Activated CD8-positive, alpha-beta T cell treated with anti-CD3 and anti-CD28 coated beads, Interleukin-2, amount 10 ng/mL, durations not matched to agents 7 days and 5 days (primary cell): ENCODE measurements around the gene ADAM19. TPM values are rescaled to one million over a fixed set of nuclear protein-coding genes. Genes with fewer than 3 reads are reported as not detected.

Source experiments
- ATAC-seq: fragments of 150-1000 bp; cut with Tn5 transposase; one replicate; pipeline ENCODE4 v1.10.0; 2021; ENCODE audit warnings: moderate library complexity
- CTCF ChIA-PET: fragments of 350-600 bp; sonication (Branson Sonifier 250); formaldehyde crosslinking; loops from one replicate; lab custom pipeline; 2021; ENCODE audit warnings: antibody characterized with exemption; lab: Charles Lee
- POLR2A ChIA-PET: fragments of 350-600 bp; sonication (Branson Sonifier 250); formaldehyde crosslinking; loops from one replicate; lab custom pipeline; 2021; ENCODE audit warnings: antibody characterized with exemption; lab: Charles Lee
- DNase-seq: peaks from one replicate; pipeline ENCODE4 v3.0.0-alpha.2; 2020
- H3K27ac Mint-ChIP-seq: one replicate; pipeline ENCODE4 v1.8.0; 2021; ENCODE audit warnings: mild to moderate bottlenecking, mixed read lengths
- H3K27me3 Mint-ChIP-seq: one replicate; pipeline ENCODE4 v1.8.0; 2021; ENCODE audit warnings: low read depth, mixed read lengths
- H3K36me3 Mint-ChIP-seq: one replicate; pipeline ENCODE4 v1.8.0; 2021; ENCODE audit warnings: low read depth, mixed read lengths
- H3K4me1 Mint-ChIP-seq: one replicate; pipeline ENCODE4 v1.8.0; 2021; ENCODE audit warnings: low read depth, mixed read lengths
- H3K4me3 Mint-ChIP-seq: one replicate; pipeline ENCODE4 v1.8.0; 2021; ENCODE audit warnings: mild to moderate bottlenecking, mixed read lengths
- H3K9me3 Mint-ChIP-seq: one replicate; pipeline ENCODE4 v1.8.0; 2022; ENCODE audit warnings: mixed read lengths; ENCODE audit not compliant: insufficient read depth
- total RNA-seq, 2 experiments: library from RNA; stranded (reverse); gene quantifications; one replicate each; pipeline ENCODE4 v1.2.3, GENCODE V29; 2021

The ADAM19 gene
- total RNA-seq, 2 experiments from 2014 or later = 77.7 to 80.6 TPM

DNA sequence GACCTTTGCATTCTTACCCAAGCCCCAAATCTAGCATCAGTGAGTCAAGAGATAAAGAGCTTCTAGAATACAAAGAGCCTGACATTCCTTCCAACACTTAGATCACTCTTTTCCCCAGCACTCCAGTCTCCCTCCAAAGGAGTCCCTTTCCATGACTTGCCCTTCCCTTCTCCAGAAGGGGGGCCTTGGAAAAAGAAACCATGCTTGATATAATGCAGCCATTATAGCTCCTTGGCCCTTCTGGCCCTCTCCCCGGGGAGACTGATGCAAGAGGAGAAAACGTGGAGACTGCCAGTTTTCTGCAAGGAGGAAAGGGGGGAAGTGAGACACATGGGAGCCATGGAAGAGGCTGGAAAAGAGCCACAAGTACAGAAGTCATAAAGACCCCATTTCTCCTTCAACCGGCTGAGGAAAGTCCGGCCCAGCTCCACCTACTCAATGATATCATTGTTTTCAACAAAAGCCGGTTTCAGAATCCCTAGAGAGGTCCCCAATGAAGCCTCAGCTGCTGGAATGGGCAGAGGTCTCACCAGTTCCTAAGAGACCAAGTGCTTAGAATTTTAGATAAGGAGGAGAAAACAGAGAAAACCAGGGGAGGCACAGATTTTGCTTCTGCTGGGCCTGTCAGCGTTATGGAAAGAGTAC lies 29.0 kb downstream of the ADAM19 start:
- peaks cover 69% of the 10 kb centered on the region for H3K36me3 Mint-ChIP-seq
- ChIA-PET POLR2A (no interaction called here), CTCF (interaction anchor here (0.9 to 1.7 kb wide), 4 partner anchors 9 to 66 kb away, joined by 3 to 5 read pairs (median 4); no protein-coding TSS in a partner anchor)
- H3K9me3 Mint-ChIP-seq = peaks cover 4% of the 10 kb centered on the region
- DNase-seq (no peak), ATAC-seq (no peak)
- H3K27me3 Mint-ChIP-seq = no peaks in the 10 kb centered on the region
- peaks cover 96% of the 10 kb centered on the region for H3K4me1 Mint-ChIP-seq
- H3K27ac Mint-ChIP-seq = peak overlapping the region; percentile 77
- H3K4me3 Mint-ChIP-seq = no peak overlapping the region

- no peak for DNase-seq
- ChIA-PET POLR2A (no interaction called here), CTCF (interaction anchor here (0.9 to 1.7 kb wide), 4 partner anchors 10 to 67 kb away, joined by 3 to 5 read pairs (median 4); no protein-coding TSS in a partner anchor)
- Mint-ChIP-seq H3K36me3 (peaks cover 64% of the 10 kb centered on the region), H3K4me3 (peak overlapping the region; percentile 43), H3K27me3 (no peaks in the 10 kb centered on the region), H3K27ac (peak overlapping the region; percentile 77), H3K9me3 (no peaks in the 10 kb centered on the region), H3K4me1 (peaks cover 100% of the 10 kb centered on the region)
- ATAC-seq = no peak
Measured at GRCh38 chr5:157545610-157546310, 29.8 kb downstream of the ADAM19 start.

GRCh38 chr5:157544623-157544989 lies 31.0 kb downstream of the ADAM19 start:
- ChIA-PET CTCF (interaction anchor here (1.7 kb wide), 1 partner anchor 11 kb away, joined by 5 read pairs; no protein-coding TSS in a partner anchor), POLR2A (no interaction called here)
- peak overlapping the region; percentile 77 for H3K27ac Mint-ChIP-seq
- H3K4me3 Mint-ChIP-seq = peak overlapping the region; percentile 43
- no peaks in the 10 kb centered on the region for H3K27me3 Mint-ChIP-seq
- ATAC-seq (peak; percentile 48), DNase-seq (no peak)
- peaks cover 65% of the 10 kb centered on the region for H3K36me3 Mint-ChIP-seq
- H3K4me1 Mint-ChIP-seq = peaks cover 100% of the 10 kb centered on the region
- no peaks in the 10 kb centered on the region for H3K9me3 Mint-ChIP-seq

GRCh38 chr5:157543825-157544622 lies 31.6 kb downstream of the ADAM19 start:
- peaks cover 65% of the 10 kb centered on the region for H3K36me3 Mint-ChIP-seq
- ATAC-seq (peak; percentile 42), DNase-seq (peak; percentile 42)
- no peaks in the 10 kb centered on the region for H3K27me3 Mint-ChIP-seq
- POLR2A ChIA-PET = interaction anchor here (1.0 kb wide), 1 partner anchor 26 kb away, joined by 3 read pairs; no protein-coding TSS in a partner anchor
- peak overlapping the region; percentile 43 for H3K4me3 Mint-ChIP-seq
- H3K4me1 Mint-ChIP-seq = peaks cover 100% of the 10 kb centered on the region
- CTCF ChIA-PET = no interaction called here
- peak overlapping the region; percentile 77 for H3K27ac Mint-ChIP-seq
- H3K9me3 Mint-ChIP-seq = no peaks in the 10 kb centered on the region

DNA sequence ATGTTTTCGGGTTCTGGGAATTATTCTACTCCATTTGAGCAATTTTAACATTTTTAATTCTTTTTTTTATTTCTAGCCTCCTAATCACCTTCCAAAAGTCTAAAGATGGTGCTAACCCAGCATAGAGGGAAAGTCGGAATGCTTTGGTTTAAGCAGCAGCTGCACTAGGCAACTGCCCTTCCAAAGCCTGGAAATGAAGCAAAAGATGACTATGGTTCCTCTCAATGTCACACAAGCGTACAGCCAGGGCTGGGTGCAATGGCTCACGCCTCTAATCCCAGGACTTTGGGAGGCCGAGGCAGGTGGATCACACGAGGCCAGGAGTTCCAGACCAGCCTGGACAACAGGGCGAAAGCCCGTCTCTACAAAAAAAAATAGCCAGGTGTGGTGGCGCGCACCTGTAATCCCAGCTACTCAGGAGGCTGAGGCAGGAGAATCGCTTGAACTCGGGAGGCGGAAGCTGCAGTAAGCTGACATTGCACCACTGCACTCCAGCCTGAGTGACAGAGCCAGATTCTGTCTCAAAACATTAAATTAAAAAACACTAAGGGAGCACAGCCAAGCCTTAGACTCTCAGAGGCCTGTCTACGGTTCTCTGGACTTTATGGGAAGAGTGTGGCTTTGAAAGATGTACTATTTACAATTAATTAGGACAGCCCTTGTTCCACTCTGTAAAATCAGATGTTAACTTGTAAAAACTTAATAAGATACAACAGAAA lies 33.1 kb downstream of the ADAM19 start:
- POLR2A ChIA-PET = interaction anchor here (0.6 kb wide), 1 partner anchor 43 kb away, joined by 3 read pairs; no protein-coding TSS in a partner anchor
- peak overlapping the region; percentile 82 for H3K27ac Mint-ChIP-seq
- no peaks in the 10 kb centered on the region for H3K27me3 Mint-ChIP-seq
- H3K36me3 Mint-ChIP-seq = peaks cover 59% of the 10 kb centered on the region
- no peaks in the 10 kb centered on the region for H3K9me3 Mint-ChIP-seq
- CTCF ChIA-PET = interaction anchor here (1.1 to 3.2 kb wide), 3 partner anchors 71 to 200 kb away, joined by 4 to 20 read pairs (median 12); partner anchors contain the start of gene LSM11
- H3K4me1 Mint-ChIP-seq = peaks cover 97% of the 10 kb centered on the region
- DNase-seq = no peak
- no peak for ATAC-seq
- no peak overlapping the region for H3K4me3 Mint-ChIP-seq

DNA sequence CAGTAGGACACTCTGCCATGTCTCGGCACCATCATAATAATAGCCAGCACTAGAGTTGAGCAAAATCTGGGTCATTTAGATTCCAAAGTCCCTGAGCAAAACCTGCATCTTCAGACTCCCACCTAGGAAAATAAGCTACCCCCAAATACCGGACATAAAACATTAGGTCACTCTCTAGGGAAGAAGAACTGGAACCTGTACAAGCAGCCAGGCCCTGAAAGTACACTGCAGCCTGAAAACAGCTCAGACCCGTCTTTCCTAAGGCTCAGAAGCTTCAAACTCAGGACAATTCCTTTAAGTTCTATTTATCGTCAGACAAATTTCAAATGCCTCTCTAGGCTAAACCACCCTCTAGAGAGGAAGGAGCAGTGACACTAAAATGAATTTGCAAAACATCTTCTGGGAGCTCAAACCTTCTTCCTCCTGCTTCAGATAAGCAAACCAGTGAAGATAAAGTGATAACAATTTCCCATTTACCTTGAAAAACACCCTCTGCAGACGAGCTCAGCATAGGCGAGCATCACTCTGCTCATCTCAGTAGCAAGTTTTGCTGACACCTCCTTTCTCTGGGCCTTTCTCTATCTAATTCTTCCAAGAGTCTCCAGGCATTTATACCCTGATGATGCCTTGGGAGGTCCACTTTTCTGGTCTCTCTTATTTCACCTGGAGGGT lies 34.0 kb downstream of the ADAM19 start:
- ATAC-seq (peak; percentile 38), DNase-seq (peak; percentile 38)
- ChIA-PET CTCF (interaction anchor here (0.6 to 3.2 kb wide), 7 partner anchors 28 to 201 kb away, joined by 3 to 20 read pairs (median 4); partner anchors contain the start of gene LSM11), POLR2A (interaction anchor here (1.0 kb wide), 1 partner anchor 12 kb away, joined by 3 read pairs; no protein-coding TSS in a partner anchor)
- H3K27ac Mint-ChIP-seq = peak overlapping the region; percentile 82
- peak overlapping the region; percentile 53 for H3K4me3 Mint-ChIP-seq
- H3K36me3 Mint-ChIP-seq = peaks cover 59% of the 10 kb centered on the region
- H3K4me1 Mint-ChIP-seq = peaks cover 88% of the 10 kb centered on the region
- no peaks in the 10 kb centered on the region for H3K9me3 Mint-ChIP-seq
- no peaks in the 10 kb centered on the region for H3K27me3 Mint-ChIP-seq

DNA sequence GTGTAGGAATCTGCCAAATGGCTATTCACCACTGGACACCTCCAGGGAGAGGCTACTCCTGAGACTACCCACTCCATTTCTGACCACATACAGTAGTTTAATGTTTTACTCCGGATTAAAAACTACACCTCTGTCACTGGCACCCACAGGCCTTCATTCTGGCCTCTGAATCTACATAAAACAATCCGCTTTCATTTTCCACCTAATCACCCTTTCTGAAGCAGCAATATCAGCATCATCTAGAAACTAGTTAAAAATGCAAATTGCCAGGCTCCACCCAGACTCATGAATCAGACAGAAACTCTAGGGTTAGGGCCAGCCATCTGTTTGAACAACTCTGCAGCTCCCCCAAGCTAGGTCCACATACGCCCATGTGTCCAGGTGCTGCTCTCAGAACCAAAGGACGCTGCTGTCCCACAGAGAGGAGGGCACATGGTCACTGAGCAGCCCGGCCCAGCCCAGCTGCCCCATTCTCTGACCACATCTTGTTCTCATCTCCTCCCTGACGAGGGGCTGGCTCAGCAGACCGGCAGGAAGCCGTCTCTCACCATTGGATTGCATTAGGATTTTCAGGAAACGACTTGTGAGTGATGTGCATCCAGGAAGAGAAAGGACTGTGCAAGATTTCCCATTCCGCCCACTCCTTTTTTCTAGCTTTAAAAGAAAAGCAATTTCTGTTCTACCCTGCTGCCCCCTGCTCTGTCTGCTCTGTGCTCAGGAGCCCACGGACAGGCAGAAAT lies 34.7 kb downstream of the ADAM19 start:
- peak; percentile 67 for ATAC-seq
- Mint-ChIP-seq H3K4me3 (peak overlapping the region; percentile 53), H3K9me3 (no peaks in the 10 kb centered on the region), H3K36me3 (peaks cover 59% of the 10 kb centered on the region), H3K4me1 (peaks cover 81% of the 10 kb centered on the region), H3K27ac (peak overlapping the region; percentile 82), H3K27me3 (no peaks in the 10 kb centered on the region)
- CTCF ChIA-PET = interaction anchor here (0.6 to 3.2 kb wide), 7 partner anchors 28 to 202 kb away, joined by 3 to 20 read pairs (median 4); partner anchors contain the start of gene LSM11
- POLR2A ChIA-PET = interaction anchor here (1.0 kb wide), 1 partner anchor 13 kb away, joined by 3 read pairs; no protein-coding TSS in a partner anchor
- DNase-seq = peak; percentile 60

- peak overlapping the region; percentile 53 for H3K4me3 Mint-ChIP-seq
- DNase-seq = no peak
- H3K4me1 Mint-ChIP-seq = peaks cover 74% of the 10 kb centered on the region
- peak overlapping the region; percentile 82 for H3K27ac Mint-ChIP-seq
- H3K36me3 Mint-ChIP-seq = peaks cover 60% of the 10 kb centered on the region
- H3K9me3 Mint-ChIP-seq = no peaks in the 10 kb centered on the region
- CTCF ChIA-PET = interaction anchor here (0.7 to 3.2 kb wide), 4 partner anchors 70 to 202 kb away, joined by 3 to 20 read pairs (median 10); partner anchors contain the start of gene LSM11
- POLR2A ChIA-PET = no interaction called here
- no peak for ATAC-seq
- H3K27me3 Mint-ChIP-seq = no peaks in the 10 kb centered on the region
Measured at GRCh38 chr5:157540124-157540523, 35.5 kb downstream of the ADAM19 start.

- POLR2A ChIA-PET = no interaction called here
- Mint-ChIP-seq H3K9me3 (no peaks in the 10 kb centered on the region), H3K27ac (peak overlapping the region; percentile 82), H3K4me3 (peak overlapping the region; percentile 23), H3K36me3 (peaks cover 63% of the 10 kb centered on the region), H3K27me3 (no peaks in the 10 kb centered on the region), H3K4me1 (peaks cover 68% of the 10 kb centered on the region)
- DNase-seq (no peak), ATAC-seq (no peak)
- CTCF ChIA-PET = interaction anchor here (0.6 to 3.2 kb wide), 4 partner anchors 69 to 204 kb away, joined by 3 to 20 read pairs (median 5); partner anchors contain the start of gene LSM11
Measured at GRCh38 chr5:157539503-157540022, 36.0 kb downstream of the ADAM19 start.
